ENCODE results near the gene TRDN. TPM values are rescaled to one million over a fixed set of nuclear protein-coding genes. Genes with fewer than 3 reads are reported as not detected.

The TRDN gene
- total and polyA plus RNA-seq, 9 donors: under 0.01 to 7.8 (median 1.3) TPM; not detected in 1

- Histone ChIP-seq H3K36me3 (no peaks in the 10 kb centered on the region), H3K9me3 (no peaks in the 10 kb centered on the region), H3K4me3 (no peak overlapping the region), H3K4me1 (ENCODE audit: insufficient read depth) (no peaks in the 10 kb centered on the region), H3K27me3 (no peaks in the 10 kb centered on the region), H3K27ac (no peak overlapping the region)
- TF ChIP-seq CTCF (IDR thresholded peaks at IDR 0.05) (no peak), EP300 (IDR thresholded peaks at IDR 0.05) (no peak), POLR2A (IDR thresholded peaks at IDR 0.05) (no peak)
- 42 to 52% (median 49%) methylated on average over 3 of the region's 3 CpGs for WGBS, 3 donors
- no peak for DNase-seq
- intact Hi-C loops (cut with DNase I): no loop called here
Observed at GRCh38 chr6:123333000-123333756, 303.6 kb downstream of the TRDN start.

- TF ChIP-seq CTCF (IDR thresholded peaks at IDR 0.05) (no peak), POLR2A (IDR thresholded peaks at IDR 0.05) (no peak), EP300 (IDR thresholded peaks at IDR 0.05) (no peak)
- intact Hi-C loops (cut with DNase I): no loop called here
- Histone ChIP-seq H3K4me1 (ENCODE audit: insufficient read depth) (no peaks in the 10 kb centered on the region), H3K27me3 (no peaks in the 10 kb centered on the region), H3K4me3 (no peak overlapping the region), H3K9me3 (no peaks in the 10 kb centered on the region), H3K27ac (no peak overlapping the region), H3K36me3 (no peaks in the 10 kb centered on the region)
- DNase-seq: no peak
- WGBS, 3 donors: 81 to 85% (median 85%) methylated on average over 2 of the region's 2 CpGs
Observed at GRCh38 chr6:123332070-123332469, 304.7 kb downstream of the TRDN start.

GRCh38 chr6:123329337-123329736, 307.4 kb downstream of the TRDN start:
- no peaks in the 10 kb centered on the region for H3K27me3 ChIP-seq
- no peaks in the 10 kb centered on the region for H3K4me1 ChIP-seq (ENCODE audit: insufficient read depth)
- no peaks in the 10 kb centered on the region for H3K36me3 ChIP-seq
- intact Hi-C loops (cut with DNase I): loop anchor here in 1 of 4 donors (5.0 kb wide), 1 partner anchor 1967 kb away; no protein-coding TSS in a partner anchor
- no peaks in the 10 kb centered on the region for H3K9me3 ChIP-seq
- H3K4me3 ChIP-seq: no peak overlapping the region
- TF ChIP-seq CTCF (IDR thresholded peaks at IDR 0.05) (no peak), POLR2A (IDR thresholded peaks at IDR 0.05) (no peak), EP300 (IDR thresholded peaks at IDR 0.05) (no peak)
- no peak overlapping the region for H3K27ac ChIP-seq
- no peak for DNase-seq

- Histone ChIP-seq H3K4me3 (no peak overlapping the region), H3K27ac (no peak overlapping the region), H3K27me3 (no peaks in the 10 kb centered on the region), H3K4me1 (ENCODE audit: insufficient read depth) (no peaks in the 10 kb centered on the region), H3K9me3 (no peaks in the 10 kb centered on the region), H3K36me3 (no peaks in the 10 kb centered on the region)
- intact Hi-C loops (cut with DNase I): no loop called here
- TF ChIP-seq EP300 (IDR thresholded peaks at IDR 0.05): no peak
- no peak for TF ChIP-seq POLR2A (IDR thresholded peaks at IDR 0.05)
- TF ChIP-seq CTCF (IDR thresholded peaks at IDR 0.05): no peak
- WGBS, 3 donors: 78 to 86% (median 78%) methylated on average over 3 of the region's 3 CpGs
- DNase-seq: no peak
Observed at GRCh38 chr6:123323452-123324329, 313.1 kb downstream of the TRDN start.

Measured in ovary (tissue), 9 donors.